Panc1 (cell line): ENCODE measurements around the gene TGM6. TPM values are rescaled to one million over a fixed set of nuclear protein-coding genes. Genes with fewer than 3 reads are reported as not detected.

Experiments
- ATAC-seq: fragments of 200-7000 bp; cut with Tn5 transposase; 2 replicates; pipeline ENCODE4 v1.9.1; 2020; ENCODE audit warnings: mild to moderate bottlenecking, moderate library complexity
- BruUV-seq: library from RNA; stranded (reverse); fragments of 400-500 nt; replicated peaks from 2 replicates; lab custom pipeline; 2021; lab: Mats Ljungman, UMichigan
- CTCF ChIA-PET: fragments of 300-600 bp; sonication (Branson Sonifier 250); formaldehyde crosslinking; loops from one replicate; lab custom pipeline; 2022; ENCODE audit warnings: antibody characterized with exemption; lab: Charles Lee
- POLR2A ChIA-PET: fragments of 300-600 bp; sonication (Branson Sonifier 250); formaldehyde crosslinking; loops from one replicate; lab custom pipeline; 2022; ENCODE audit warnings: antibody characterized with exemption; lab: Charles Lee
- DNase-seq: peaks from one replicate; pipeline ENCODE4 v3.0.0-alpha.2; 2010; ENCODE audit warnings: low read depth, low spot score
- H3K27ac ChIP-seq: 2 replicates; pipeline ENCODE4 v1.5.1; 2011; ENCODE audit warnings: mild to moderate bottlenecking, low read length, inconsistent platforms
- H3K27me3 ChIP-seq: fragments of 200-500 bp; sonication (Bioruptor generic); 2 replicates; pipeline ENCODE4 v1.6.0; 2014; ENCODE audit warnings: low read length, inconsistent platforms; ENCODE audit not compliant: control insufficient read depth, insufficient read depth
- H3K36me3 ChIP-seq: fragments of 200-500 bp; sonication (Bioruptor generic); 2 replicates; pipeline ENCODE4 v1.5.1; 2014; ENCODE audit warnings: inconsistent platforms, mild to moderate bottlenecking, low read length, moderate library complexity; ENCODE audit not compliant: control insufficient read depth, insufficient read depth
- H3K4me1 ChIP-seq: 2 replicates; pipeline ENCODE4 v1.5.1; 2011; ENCODE audit warnings: inconsistent platforms, mild to moderate bottlenecking, low read length, moderate library complexity; ENCODE audit not compliant: control insufficient read depth, insufficient read depth
- H3K4me3 ChIP-seq, 2 experiments: 2 replicates each; pipeline ENCODE4 v1.5.1; 2011 to 2012; ENCODE audit warnings: low read depth in 2 of 2, low read length in 2 of 2, mild to moderate bottlenecking in 2 of 2, inconsistent platforms in 1 of 2, moderate library complexity in 1 of 2
- H3K9me3 ChIP-seq: fragments of 200-500 bp; sonication (Bioruptor generic); 2 replicates; pipeline ENCODE4 v1.5.1; 2014; ENCODE audit warnings: low read depth, mild to moderate bottlenecking, inconsistent platforms, low read length, moderate library complexity; ENCODE audit not compliant: control insufficient read depth, insufficient read depth
- POLR2AphosphoS5 ChIP-seq: IDR thresholded peaks from 2 replicates; pipeline ENCODE4 v1.6.1; 2012; ENCODE audit warnings: mild to moderate bottlenecking, low read depth, low read length, moderate library complexity
- SIN3A ChIP-seq: IDR thresholded peaks from 2 replicates; pipeline ENCODE4 v1.6.1; 2012; ENCODE audit warnings: low read depth, mild to moderate bottlenecking, low read length, moderate library complexity, borderline replicate concordance; ENCODE audit not compliant: insufficient read depth
- TCF7L2 ChIP-seq: IDR thresholded peaks from 2 replicates; pipeline ENCODE4 v1.6.1; 2011; ENCODE audit warnings: mild to moderate bottlenecking, low read depth, low read length, inconsistent platforms
- in situ Hi-C: cut with HindIII; loops from 2 replicates; pipeline ENCODE4 v1.10.0; 2016; ENCODE audit warnings: low sequenced_read_pairs, low pct_unique_long_range_greater_than_20kb
- intact Hi-C: fragments of 100-400 bp; cut with micrococcal nuclease; formaldehyde crosslinking; loops from one replicate; pipeline ENCODE4 v1.10.0; 2022; ENCODE audit not compliant: unreplicated experiment
- total RNA-seq: library from RNA; stranded (reverse); gene quantifications from one replicate; pipeline ENCODE4 v1.2.1, GENCODE V29; 2021; ENCODE audit not compliant: unreplicated experiment
- TF ChIP-seq, protein P1 (sequence below): fragments of 450-650 bp; IDR thresholded peaks from 2 replicates; pipeline ENCODE4 v1.5.1; 2017; ENCODE audit warnings: mild to moderate bottlenecking
- TF ChIP-seq, protein P2 (sequence below), 2 experiments: IDR thresholded peaks; 2 replicates each; pipeline ENCODE4 v1.6.1; 2011 to 2012; ENCODE audit warnings: low read depth in 2 of 2, control low read depth in 1 of 2, low read length in 1 of 2, mild to moderate bottlenecking in 1 of 2, moderate library complexity in 1 of 2; ENCODE audit not compliant: insufficient read depth in 1 of 2

TGM6 gene
- total RNA-seq, 1 experiment from 2014 or later = not detected

DNA sequence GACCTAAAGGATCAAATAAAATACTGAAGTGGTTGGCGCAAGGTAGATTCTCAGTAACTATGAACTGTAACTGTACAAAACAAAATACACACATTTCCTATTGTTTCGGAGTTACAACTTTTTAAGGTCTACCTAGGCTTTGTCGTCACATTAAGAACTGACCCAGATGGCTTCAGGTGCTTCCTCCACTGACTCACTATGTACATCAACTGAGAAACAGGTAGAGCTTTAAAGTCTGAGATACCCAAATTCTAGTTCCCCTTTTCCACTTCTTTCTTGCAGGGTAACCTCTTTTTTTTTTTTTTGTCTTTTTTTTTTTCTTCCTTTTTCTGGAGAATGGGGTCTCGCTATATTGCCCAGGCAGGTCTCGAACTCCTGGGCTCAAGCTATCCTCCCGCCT is 84.4 kb downstream of the TGM6 start:
- no peak overlapping the region for H3K4me3 ChIP-seq
- no peak for ATAC-seq
- TF ChIP-seq SIN3A = no peak
- TF ChIP-seq TCF7L2 = no peak
- TF ChIP-seq, protein P1, sequence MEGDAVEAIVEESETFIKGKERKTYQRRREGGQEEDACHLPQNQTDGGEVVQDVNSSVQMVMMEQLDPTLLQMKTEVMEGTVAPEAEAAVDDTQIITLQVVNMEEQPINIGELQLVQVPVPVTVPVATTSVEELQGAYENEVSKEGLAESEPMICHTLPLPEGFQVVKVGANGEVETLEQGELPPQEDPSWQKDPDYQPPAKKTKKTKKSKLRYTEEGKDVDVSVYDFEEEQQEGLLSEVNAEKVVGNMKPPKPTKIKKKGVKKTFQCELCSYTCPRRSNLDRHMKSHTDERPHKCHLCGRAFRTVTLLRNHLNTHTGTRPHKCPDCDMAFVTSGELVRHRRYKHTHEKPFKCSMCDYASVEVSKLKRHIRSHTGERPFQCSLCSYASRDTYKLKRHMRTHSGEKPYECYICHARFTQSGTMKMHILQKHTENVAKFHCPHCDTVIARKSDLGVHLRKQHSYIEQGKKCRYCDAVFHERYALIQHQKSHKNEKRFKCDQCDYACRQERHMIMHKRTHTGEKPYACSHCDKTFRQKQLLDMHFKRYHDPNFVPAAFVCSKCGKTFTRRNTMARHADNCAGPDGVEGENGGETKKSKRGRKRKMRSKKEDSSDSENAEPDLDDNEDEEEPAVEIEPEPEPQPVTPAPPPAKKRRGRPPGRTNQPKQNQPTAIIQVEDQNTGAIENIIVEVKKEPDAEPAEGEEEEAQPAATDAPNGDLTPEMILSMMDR = no peak
- TF ChIP-seq POLR2AphosphoS5 = no peak
- ChIA-PET POLR2A (interaction anchor here (0.6 to 0.7 kb wide), 2 partner anchors 31 to 33 kb away, joined by 4 read pairs; no protein-coding TSS in a partner anchor), CTCF (no interaction called here)
- no peaks in the 10 kb centered on the region for H3K9me3 ChIP-seq
- BruUV-seq = TSS peak; percentile 33
- H3K27me3 ChIP-seq = no peaks in the 10 kb centered on the region
- in situ Hi-C loops (no loop called here), intact Hi-C loops (no loop called here)
- H3K36me3 ChIP-seq = peaks cover 80% of the 10 kb centered on the region
- peaks cover 14% of the 10 kb centered on the region for H3K4me1 ChIP-seq
- no peak overlapping the region for H3K27ac ChIP-seq
- DNase-seq = no peak

DNA sequence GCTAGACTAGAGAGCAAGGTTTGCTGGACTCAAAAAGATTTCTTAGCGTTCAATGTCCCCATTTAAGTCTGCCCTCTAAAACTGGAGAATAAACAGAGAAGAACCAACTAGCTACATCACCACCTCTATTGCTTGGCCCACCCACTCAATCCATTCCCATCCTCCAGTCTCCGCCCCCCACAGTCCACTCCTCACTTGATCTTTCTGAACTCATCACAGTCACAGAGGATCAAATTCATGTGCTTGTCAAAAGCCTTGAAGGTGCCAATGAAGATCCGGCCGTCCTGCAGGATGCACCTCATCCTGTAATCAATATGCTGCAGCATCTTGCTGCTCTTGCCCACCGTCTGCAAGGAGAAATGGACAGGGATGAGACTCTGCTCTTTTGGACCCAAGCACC is 86.7 kb downstream of the TGM6 start:
- Histone ChIP-seq H3K4me1 (peaks cover 14% of the 10 kb centered on the region), H3K27ac (no peak overlapping the region), H3K4me3 (no peak overlapping the region), H3K36me3 (peaks cover 59% of the 10 kb centered on the region), H3K27me3 (no peaks in the 10 kb centered on the region), H3K9me3 (no peaks in the 10 kb centered on the region)
- BruUV-seq = no TSS peak
- DNase-seq (no peak), ATAC-seq (no peak)
- intact Hi-C loops (no loop called here), in situ Hi-C loops (no loop called here)
- TF ChIP-seq, protein P2, sequence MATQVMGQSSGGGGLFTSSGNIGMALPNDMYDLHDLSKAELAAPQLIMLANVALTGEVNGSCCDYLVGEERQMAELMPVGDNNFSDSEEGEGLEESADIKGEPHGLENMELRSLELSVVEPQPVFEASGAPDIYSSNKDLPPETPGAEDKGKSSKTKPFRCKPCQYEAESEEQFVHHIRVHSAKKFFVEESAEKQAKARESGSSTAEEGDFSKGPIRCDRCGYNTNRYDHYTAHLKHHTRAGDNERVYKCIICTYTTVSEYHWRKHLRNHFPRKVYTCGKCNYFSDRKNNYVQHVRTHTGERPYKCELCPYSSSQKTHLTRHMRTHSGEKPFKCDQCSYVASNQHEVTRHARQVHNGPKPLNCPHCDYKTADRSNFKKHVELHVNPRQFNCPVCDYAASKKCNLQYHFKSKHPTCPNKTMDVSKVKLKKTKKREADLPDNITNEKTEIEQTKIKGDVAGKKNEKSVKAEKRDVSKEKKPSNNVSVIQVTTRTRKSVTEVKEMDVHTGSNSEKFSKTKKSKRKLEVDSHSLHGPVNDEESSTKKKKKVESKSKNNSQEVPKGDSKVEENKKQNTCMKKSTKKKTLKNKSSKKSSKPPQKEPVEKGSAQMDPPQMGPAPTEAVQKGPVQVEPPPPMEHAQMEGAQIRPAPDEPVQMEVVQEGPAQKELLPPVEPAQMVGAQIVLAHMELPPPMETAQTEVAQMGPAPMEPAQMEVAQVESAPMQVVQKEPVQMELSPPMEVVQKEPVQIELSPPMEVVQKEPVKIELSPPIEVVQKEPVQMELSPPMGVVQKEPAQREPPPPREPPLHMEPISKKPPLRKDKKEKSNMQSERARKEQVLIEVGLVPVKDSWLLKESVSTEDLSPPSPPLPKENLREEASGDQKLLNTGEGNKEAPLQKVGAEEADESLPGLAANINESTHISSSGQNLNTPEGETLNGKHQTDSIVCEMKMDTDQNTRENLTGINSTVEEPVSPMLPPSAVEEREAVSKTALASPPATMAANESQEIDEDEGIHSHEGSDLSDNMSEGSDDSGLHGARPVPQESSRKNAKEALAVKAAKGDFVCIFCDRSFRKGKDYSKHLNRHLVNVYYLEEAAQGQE (IDR thresholded peaks at IDR 0.05; ENCODE audit: insufficient read depth in 1 of 2, low read depth in 2 of 2, low read length in 1 of 2) = no peak
- no peak for TF ChIP-seq POLR2AphosphoS5
- no peak for TF ChIP-seq TCF7L2
- TF ChIP-seq, protein P1 = no peak
- TF ChIP-seq SIN3A = no peak
- ChIA-PET CTCF (no interaction called here), POLR2A (interaction anchor here (0.5 kb wide), 1 partner anchor 202 kb away, joined by 7 read pairs; no protein-coding TSS in a partner anchor)
